Fibroblast of peridontal ligament (primary cell): ENCODE results near the gene STK11IP.
A peak's percentile ranks its signal among the peaks of the same experiment; 100 is the strongest.

Experiments
- DNase-seq: peaks from one replicate; pipeline ENCODE4 v3.0.0-alpha.2; 2010; ENCODE audit errors: extremely low read depth

The STK11IP gene

GRCh38 chr2:219656526-219656925, 58.9 kb downstream of the STK11IP start:
- DNase-seq: no peak

GRCh38 chr2:219658196-219658846, 60.7 kb downstream of the STK11IP start:
- DNase-seq: peak; percentile 56

- DNase-seq: no peak
These were observed 61.2 kb downstream of the STK11IP start for GRCh38 chr2:219658874-219659273.

GRCh38 chr2:219661197-219661954, 63.7 kb downstream of the STK11IP start:
- DNase-seq: no peak

GRCh38 chr2:219661955-219662395, 64.3 kb downstream of the STK11IP start:
- no peak for DNase-seq

GRCh38 chr2:219662566-219662965, 64.9 kb downstream of the STK11IP start:
- DNase-seq: no peak

GRCh38 chr2:219663116-219663762, 65.6 kb downstream of the STK11IP start:
- no peak for DNase-seq

- no peak for DNase-seq
These were observed 66.4 kb downstream of the STK11IP start for GRCh38 chr2:219664041-219664440.

GRCh38 chr2:219664944-219665343, 67.3 kb downstream of the STK11IP start:
- no peak for DNase-seq

- no peak for DNase-seq
These were observed 68.3 kb downstream of the STK11IP start for GRCh38 chr2:219665926-219666325.
